Measurements from ENCODE around the gene LUC7L.
"Not testable (repeated sequence)": the region's sequence is repeated elsewhere in the genome, so short reads cannot be mapped to it uniquely, and the experiment has no call there.

LUC7L gene, protein sequence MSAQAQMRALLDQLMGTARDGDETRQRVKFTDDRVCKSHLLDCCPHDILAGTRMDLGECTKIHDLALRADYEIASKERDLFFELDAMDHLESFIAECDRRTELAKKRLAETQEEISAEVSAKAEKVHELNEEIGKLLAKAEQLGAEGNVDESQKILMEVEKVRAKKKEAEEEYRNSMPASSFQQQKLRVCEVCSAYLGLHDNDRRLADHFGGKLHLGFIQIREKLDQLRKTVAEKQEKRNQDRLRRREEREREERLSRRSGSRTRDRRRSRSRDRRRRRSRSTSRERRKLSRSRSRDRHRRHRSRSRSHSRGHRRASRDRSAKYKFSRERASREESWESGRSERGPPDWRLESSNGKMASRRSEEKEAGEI

DNA sequence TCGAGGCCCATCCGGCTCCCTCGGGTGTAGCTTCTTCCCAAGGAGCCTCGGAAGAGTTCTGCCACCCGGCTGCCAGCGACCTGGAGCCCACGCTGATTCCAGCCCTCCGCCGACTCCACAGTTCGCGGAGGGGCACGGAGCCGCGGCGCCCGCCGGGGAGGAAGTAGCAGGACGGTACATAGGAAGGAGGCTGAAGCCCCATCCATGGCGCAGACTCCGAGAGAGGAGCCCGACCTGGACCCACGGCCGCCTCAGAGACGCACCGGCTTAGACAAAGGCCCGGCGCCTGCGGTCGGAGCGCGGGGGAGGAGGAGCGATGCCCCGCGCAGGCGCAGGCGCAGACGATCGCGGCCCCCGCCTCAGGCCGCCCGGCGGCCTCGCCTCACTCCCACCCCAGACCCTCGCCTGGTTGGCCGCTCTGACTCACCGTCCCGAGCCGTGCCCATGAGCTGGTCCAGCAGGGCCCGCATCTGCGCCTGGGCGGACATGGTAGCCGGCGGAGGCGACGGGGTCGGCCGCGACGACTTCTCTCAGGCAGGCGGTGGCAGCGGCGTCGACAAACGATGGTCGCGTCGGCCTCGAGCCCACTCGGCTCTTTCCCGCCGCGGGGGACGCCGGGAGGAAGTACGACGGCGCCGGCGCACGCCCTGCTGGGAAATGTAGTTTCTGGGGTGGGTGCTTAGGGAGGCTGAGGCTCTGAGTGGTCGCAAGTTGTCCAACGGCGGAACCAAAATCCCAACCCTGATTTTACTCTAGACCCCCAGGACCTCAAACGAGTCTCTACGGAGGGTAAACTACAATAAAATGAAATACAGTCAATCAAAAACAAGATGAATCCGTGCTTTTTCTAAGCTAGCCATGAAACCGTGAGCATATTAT is at the start of gene LUC7L:
TSS of gene LUC7L (minus strand) at position 598 of the 879 bp plus-strand sequence. CDS start at position 488, 110 bp downstream.
- DNase-seq, result peak; percentile 39 to 68

DNA sequence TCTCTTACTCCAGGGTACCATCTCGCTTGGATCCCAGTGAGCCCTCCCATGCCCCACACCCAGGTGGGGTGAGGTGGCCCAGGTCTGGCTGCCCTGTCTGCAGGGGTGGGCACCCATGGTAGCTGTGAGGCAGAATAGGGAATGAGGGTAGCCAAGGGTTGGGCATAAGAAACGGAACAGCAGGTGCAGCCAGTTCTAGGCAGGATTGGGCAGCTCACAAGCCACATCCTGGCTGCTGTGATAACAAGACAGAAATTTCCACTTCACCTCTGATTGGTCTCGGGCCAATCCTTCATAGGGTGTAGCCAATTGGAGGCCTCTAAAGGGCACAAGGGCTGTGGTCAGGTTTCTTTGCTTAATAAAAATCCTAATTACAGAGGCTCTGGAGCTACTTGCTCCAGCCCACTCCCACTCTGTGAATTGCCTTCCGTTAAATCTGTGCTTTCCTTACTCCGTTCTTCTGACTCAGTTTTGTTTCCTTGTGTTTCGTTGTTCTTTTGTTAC is 49.7 kb upstream of the LUC7L start:
- DNase-seq, result peak in 1 of 2 experiments; percentile 6

DNA sequence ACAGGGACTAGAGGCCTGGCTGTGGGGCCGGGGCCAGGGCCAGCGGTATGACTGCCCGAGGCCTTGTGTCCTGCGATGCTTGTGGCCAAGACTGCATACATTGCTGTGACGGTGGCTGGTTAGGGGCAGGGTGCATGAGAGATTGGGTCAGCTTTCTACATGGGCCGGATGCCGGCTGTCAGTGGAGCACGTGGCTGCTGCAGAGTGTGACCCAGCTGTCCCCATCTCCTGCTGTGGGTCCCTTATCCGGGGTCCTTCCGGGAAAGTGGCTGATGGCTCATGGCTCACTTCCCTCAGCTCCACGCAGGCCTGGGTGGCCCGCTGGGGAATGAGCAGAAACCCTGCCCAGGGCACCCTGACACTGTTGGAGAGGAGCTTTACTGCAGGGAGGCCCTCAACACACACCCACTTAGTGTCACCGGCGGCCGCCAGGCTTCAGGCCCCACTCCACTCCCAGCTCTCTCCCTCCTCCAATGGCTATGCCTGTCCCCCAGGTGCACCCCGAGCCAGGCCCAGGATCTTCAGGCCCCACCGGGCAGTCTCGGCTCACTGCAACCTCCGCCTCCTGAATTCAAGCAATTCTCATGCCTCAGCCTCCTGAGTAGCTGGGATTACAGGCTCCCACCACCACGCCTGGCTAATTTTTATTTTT is 47.3 kb upstream of the LUC7L start:
- DNase-seq, result no peak

DNA sequence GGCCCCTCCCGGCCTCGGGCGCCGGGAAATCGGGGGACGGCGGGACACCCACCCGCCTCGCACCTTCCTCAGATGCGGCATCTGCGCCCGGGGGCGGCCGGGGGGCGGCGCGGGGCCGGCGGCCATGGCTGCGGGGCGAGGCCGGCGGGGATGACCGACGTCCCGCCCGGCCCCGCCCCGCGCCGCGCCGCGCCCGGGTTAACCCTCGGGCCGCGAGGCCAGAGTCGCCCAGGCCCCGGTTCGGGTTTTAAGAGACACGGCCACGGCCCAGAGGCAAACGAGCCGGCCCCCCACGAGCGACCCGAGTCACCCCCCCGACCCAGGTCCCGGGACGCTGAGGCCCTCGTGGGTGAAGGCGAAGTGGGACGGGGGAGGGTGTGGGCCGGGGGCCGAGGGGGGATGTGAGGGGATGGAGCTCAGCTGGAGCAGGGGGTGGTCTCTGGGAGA is 46.6 kb upstream of the LUC7L start, which contains the start of gene RGS11:
TSS of gene RGS11 (minus strand) at position 159 of the 447 bp plus-strand sequence. CDS start at position 126, 33 bp downstream.
- no peak for DNase-seq

DNA sequence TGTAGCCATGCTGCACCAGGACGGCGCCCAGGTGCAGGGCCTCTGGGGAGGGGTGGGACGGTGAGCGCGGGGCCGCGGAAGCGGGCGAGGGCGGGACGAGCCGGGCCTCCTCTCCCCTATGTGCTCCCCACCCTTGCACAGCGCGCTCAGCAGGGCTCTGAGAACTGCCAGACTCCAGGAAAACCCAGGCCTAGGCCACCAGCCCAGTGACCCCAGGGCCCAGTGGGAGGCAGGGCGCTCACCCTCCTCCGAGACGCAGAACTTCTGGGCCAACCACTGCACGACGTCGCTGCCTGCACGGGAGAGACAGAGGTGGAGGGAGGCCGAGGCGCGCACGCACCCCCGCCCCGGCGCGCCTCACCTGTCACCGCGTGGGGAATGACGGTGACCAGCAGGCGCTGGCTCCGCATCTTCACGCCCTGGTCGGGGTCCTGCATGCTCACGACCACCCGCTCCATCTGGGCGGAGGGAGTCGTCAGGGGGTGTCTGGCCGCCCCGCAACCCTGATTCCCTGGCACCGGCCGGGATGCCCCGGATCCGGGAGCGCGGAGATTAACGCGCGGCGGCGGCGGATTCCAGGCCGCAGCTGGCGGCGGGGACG is 45.9 kb upstream of the LUC7L start:
- no peak for DNase-seq

DNA sequence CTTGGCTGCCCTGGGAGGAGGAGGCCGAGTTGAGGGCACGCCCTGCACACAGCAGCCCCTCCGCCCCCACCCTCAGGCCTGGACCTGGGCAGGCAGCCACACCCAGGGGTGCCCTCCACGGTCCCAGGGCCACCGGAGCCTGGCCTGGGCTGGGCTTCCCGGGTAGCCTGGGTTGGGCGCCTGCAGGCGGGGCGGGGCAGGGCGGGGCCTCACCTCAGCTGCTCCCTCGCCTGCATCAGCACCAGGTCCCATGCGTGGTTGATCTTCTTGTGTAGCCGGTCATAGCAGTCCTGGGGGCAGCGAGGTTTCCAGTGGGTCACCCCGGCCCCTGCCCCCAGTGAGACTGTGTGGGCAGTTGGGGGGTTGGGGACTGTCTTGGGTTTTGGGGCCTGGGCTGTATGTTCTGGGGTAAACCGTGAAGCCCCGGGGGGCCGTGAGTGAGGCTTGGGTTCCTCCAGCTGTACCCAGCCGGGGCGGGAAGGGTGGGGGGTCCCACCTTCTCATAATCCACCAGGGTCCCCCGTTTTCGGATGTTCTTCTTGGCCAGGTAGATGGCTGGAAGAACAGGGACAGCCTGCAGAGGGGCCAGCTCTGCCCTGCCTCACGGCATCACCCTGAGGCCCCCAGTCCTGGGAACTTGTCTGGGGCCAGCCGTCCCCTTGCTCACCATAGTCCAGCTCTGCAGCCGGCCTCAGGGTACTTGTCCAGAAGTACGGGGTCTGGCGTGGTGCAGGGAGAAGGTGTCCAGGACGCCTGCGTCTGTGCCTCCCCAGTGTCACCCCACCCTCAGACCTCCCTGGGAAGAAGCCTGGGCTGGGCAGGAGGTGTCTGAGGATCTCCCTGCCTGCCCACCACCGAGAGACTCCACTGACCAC is 44.5 kb upstream of the LUC7L start:
- no peak for DNase-seq

DNA sequence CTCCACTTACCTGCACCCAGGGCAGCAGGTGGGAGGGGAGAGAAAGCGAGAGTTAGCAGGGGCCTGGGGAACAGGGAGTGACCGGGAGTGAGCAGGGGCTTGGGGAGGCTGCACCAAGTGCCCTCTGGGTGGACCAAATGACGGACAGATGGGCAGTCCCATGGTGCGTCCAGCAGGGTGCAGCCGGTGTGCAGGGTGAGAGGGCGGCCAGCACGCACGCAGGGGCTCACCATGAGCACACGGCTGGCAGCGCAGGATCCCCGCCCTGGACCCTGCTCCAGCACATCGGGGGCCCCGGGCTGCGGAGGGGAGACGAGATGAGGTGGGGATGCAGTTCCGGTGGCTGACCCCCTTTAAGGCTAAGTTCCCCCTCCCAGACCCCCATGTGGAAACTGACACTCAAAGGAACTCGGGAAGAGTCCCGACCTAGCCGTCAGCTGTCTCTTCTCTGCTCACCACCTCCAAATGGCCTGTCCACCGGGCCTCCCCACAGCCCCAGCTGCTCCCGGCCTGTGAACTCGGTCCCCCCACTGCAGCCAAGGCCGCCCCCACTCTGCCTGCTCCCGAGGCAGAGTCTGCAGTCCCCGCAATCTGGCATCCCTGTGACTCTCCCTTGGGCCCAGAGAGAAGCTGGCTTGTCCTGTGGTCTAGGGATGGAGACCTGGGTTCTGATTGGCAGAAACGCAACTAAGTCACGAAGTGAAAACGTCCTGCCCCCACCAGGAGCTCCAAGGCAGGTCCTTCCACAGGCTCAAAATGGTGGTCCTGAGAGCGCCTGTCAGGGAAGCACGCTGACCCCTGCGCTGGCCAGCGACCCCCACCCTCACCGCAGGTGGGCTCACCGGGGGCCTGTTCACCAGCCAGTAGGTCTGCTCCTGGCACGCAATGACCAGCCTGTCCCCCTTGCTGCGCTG is 43.6 kb upstream of the LUC7L start:
- DNase-seq, result no peak

DNA sequence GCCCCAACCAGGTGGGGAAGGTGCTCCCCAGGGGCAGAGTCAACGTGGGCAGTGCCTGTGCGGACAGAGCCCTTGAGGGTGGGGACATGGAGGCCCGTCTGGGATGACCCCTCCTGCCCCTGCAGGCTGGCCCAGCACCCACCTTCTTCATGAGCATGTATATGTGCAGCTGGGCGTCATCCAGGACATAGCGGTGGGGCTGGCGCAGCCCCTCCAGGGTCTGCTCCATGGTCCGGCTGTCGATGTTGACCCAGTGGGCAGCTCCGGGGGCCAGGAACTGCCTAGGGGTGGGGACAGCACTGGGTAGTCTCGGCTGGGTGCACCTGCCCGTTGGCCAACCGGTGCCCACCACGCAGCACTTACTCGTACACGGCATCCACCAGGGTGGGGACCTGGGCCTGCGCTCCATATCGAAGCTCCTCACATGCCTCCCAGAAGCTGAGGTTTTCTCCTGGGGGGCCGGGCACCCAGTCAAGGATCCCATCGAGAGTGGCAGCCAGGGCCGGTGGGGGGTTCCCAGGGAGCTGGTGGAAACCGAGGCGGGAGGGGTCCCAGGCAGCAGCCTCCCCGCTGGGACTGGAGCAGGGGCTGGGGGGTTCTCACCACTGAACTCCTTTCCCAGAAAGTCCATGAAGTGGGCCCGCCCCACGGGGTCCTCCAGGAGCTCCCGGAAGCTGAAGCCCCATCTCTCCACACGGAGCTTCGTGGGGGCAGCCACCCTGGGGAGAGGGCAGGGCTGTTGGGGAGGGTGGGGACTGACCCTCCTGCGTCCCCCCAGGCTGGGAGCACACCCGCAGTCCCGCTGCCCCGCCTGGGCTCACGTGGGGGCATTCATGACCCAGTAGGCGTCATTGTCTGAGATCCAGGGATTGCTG is 41.4 kb upstream of the LUC7L start:
- DNase-seq, result no peak

DNA sequence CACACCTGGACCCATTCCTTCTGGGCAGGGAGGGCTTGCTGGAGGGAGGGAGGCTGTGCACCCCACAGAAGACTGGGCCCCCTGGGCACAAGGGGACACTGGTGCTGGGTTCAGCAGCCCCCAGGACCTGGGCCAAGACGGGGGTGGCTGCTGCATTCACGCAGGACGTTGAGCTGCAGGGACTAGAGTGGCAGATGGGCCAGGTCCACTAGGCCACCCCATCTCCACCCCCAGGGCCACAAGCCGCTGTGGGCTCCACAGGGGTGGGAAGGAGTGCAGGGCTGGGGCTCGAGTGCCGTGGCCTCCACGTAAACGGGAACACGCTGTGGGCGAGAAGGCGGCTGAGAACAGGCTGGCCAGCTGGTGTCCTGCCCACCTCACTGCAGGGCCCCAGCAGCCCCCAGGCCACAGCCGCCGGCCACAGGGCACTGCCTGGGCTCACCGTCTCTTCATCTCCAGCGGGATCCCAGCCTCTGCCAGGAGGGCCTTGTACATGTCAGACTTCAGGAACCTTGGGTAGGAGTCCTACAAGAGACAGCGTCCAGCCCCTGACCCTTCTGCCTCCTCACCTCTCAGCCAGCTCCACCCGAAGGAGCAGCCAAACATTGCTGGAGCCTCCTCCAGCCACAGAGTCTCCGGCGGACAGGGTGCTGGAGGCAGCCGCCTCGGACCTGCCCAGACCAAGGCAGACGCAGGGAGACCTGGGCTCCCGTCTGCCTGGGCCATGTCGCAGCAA is 40.0 kb upstream of the LUC7L start:
- no peak for DNase-seq

DNA sequence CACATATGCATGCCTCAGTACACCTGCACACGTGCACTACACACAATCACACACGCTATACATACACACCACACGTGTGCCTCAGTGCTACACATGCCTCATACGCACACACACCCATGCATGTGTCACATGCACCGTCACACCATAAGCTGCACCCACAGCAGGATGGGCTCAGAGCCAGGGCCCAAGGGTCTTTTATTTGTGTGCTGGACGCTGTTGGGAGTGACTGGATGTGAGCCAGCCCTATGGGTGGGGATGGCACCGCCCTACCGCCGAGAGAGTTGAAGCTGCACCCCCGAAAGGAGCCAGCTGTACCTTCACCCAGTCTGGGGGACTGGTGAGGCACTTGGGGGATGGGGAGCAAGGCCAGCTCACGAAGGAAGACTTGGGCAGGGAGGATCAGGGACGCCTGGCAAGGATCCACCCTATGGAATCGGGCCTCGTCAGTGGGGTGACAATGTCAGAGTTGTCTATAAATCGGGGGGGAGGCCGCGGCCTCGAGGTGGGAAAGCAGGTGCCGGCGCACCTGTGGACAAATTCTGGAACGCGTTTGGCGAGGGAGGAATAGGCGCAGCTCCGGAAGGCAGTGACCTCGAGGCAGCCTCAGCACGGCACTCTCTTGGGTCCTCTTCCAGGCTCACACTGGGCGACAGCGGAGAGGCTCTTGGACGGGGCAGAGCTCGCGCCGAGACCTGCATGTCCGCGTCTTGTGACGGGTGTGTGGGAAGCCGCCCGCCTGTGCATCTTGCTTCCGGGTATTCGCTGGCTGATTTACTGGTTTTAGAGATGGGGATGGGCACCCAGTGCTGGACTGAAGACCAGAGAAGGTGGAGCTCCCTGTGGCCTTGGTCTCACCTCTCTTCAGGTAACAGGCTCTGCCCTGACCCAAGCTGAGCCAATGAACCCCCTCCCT is 39.1 kb upstream of the LUC7L start:
- no peak for DNase-seq

DNA sequence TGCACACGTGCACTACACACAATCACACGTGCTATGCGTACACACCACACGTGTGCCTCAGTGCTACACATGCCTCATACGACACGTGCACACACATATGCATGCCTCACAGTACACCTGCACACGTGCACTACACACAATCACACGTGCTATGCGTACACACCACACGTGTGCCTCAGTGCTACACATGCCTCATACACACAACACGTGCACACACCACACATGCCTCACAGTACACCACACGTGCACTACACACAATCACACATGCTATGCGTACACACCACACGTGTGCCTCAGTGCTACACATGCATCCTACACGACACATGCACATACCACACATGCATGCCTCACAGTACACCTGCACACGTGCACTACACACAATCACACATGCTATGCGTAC is 38.3 kb upstream of the LUC7L start:
- not testable (repeated sequence) for DNase-seq

DNA sequence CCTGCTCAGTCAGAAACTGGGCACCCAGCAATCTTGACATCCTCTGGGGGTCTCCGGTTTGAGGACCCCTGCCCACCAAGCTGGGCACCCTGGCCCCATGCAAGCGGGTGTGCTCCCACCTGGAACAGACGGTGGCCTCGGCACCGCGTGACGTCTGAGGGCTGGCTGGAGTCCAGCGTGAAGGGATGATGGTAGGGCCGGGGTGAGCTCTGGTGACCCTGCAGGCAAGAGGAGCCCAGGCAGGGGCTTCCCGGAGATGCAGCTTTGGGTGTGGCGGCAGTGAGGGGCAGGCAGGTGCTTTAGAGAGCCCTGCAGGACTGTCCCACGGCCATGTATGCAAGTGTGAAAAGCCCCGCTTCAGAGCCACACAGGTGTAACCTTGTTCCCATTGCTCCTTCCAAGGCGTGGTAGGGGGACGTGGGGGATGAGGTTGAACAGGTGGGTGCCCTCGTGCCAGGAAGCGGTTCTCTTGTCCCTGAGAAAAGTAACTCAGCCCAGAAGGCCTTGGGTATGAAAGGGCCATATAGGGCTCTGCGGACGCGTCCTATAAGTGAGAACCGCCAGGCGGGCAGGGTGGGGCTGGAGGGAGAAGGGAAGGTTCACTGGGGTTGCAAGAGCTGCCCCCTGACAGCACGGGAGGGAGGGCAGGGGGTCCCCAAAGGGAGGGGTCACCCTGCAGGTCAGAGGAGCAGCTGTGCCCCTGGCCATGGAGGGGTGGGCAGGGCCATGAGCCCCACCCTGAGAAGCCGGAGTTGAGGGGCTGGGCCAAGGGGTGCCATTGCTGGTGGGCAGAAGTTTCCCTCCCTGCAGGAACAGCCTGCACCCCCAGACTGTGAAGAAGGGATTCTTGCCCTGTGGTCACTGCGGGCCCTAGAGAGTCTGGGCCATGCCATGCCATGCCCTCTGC is 37.3 kb upstream of the LUC7L start:
- no peak for DNase-seq

DNA sequence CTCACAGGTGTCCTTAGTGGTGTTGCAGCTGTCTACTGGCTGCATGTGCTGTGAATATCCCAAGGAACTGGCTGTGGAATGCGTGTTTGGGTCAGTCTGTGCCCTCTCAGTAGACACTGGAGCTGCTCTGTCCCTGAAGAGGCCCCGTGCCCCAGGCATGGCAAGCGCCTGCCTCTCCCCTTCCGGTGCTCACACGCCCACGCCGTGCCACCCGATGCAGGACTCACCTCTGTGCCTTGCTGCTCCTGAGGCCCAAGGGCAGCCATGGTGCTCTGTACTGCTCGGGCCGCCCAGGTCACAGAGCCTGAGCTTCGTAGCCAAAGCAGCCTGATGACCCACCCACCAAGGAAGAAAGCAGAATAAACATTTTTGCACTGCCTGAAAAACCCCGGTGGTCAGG is 36.5 kb upstream of the LUC7L start:
- no peak for DNase-seq

DNA sequence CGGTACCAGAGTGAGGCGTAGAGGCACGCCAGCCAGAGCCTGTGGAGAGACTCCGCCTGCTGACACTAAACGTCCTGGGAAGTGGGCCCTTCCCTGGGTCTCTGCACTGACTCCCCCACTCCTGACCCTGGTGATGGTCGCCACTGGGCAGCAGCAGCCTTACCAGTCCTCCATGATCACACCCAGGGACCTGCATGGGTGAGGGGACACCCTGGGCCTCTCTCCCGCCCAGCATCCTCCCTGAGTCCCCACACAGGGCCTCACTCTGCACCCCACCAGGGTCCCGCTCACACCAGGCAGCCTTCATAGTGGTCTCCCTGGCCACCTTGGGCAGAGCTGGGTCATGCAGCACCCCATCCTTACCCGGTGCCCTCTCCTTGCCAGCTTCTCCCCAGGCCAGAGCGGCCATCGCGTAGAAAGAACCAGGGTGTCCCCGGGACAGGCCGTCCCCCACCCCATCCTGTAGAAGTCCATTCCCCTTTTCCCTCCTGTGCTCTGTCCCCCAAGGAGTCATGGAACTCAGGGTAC is 35.8 kb upstream of the LUC7L start:
- no peak for DNase-seq

DNA sequence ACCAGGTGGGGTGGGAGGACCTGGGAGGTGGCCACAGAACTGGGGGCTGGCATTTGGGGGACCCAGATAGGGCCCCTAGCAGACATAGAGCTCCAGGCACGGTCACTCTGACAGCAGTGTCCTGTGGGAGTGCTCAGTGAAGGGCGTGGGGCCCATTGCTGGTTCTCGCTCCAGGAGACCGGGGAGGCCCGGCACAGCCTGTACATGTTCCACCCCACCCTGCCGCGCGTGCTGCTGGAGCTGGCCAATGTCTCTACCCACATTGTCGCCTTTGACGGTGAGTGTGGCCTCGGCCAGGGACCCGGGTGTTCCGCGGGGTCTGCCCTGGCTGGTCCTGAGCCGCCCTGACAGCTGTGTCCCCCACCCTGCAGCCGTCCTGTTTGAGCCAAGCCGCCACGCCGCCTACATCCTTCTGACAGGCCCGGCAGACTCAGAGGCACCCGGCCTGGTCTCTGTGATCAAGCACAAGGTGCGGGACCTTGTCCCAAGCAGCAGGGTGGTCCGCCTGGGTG is 35.2 kb upstream of the LUC7L start:
- no peak for DNase-seq

DNA sequence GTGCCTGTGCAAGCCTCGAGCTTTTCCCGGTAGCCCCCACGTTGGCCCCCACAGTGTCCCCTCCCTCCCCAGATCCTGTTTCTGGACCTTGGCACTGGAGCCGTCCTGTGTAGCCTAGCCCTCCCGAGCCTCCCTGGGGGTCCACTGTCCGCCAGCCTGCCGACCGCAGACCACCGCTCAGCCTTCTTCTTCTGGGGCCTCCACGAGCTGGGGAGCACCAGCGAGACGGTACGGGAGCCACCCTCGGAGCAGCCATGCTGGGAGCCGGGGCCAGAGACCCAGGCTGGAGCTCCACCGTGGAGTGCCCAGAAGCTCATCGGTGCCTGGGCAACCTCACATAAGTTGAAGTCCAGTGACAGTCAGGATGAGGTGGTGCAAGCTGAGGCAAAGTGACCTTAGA is 34.7 kb upstream of the LUC7L start:
- DNase-seq, result no peak
